ENCODE data around the gene KSR1. TPM values are rescaled to one million over a fixed set of nuclear protein-coding genes. Genes with fewer than 3 reads are reported as not detected.

The KSR1 gene
- total and polyA plus RNA-seq, 2 of the 4 experiments (the other 2 are of a cell fraction): 12.5 to 21.9 TPM

- Histone ChIP-seq H3K36me3 (ENCODE audit: control insufficient read depth, insufficient read depth, low read length) (no peaks in the 10 kb centered on the region), H3K18ac (ENCODE audit: low read depth, low read length) (no peak overlapping the region), H2BK120ac (ENCODE audit: low read depth, low read length) (no peak overlapping the region), H3K23ac (ENCODE audit: low read depth, low read length) (no peak overlapping the region), H3K4me3 (ENCODE audit: insufficient read depth, low read depth, low read length) (no peak overlapping the region), H4K5ac (ENCODE audit: low read depth, low read length) (no peak overlapping the region), H2BK15ac (ENCODE audit: low read depth, low read length) (no peak overlapping the region), H3K4me2 (ENCODE audit: low read depth, low read length) (no peak overlapping the region), H3K9ac (ENCODE audit: low read depth, low read length) (no peak overlapping the region), H4K8ac (ENCODE audit: low read depth in 2 of 2, low read length in 2 of 2) (no peak overlapping the region), H3K9me1 (ENCODE audit: insufficient read depth, low read length) (no peaks in the 10 kb centered on the region), H2AK5ac (ENCODE audit: low read depth, low read length) (no peak overlapping the region), H3K27ac (ENCODE audit: insufficient read depth, low read length) (no peak overlapping the region), H3K4me1 (ENCODE audit: control insufficient read depth, insufficient read depth, low read length) (peaks cover 4% of the 10 kb centered on the region; the same call in 1 of the 2 replicates), H2AK9ac (replicated peaks; ENCODE audit: low read depth, low read length, poor library complexity) (no peak overlapping the region), H3K79me1 (ENCODE audit: low read depth in 1 of 2, low read length in 2 of 2) (no peaks in the 10 kb centered on the region), H4K91ac (ENCODE audit: insufficient read depth, low read depth, low read length) (no peak overlapping the region), H3K27me3 (ENCODE audit: control insufficient read depth, insufficient read depth, low read length) (peaks cover 7% of the 10 kb centered on the region), H3K4ac (ENCODE audit: low read depth, low read length) (no peak overlapping the region), H4K20me1 (ENCODE audit: insufficient read depth, low read length) (no peaks in the 10 kb centered on the region; the same call in 1 of the 2 replicates), H2BK5ac (ENCODE audit: low read depth, low read length, poor library complexity, severe bottlenecking) (no peak overlapping the region), H2AFZ (replicated peaks; ENCODE audit: low read length, poor library complexity) (no peak overlapping the region), H2BK20ac (ENCODE audit: low read depth, low read length) (no peak overlapping the region), H3K9me3 (ENCODE audit: control insufficient read depth, insufficient read depth, low read length) (no peaks in the 10 kb centered on the region), H3K56ac (ENCODE audit: extremely low read depth, insufficient read depth, low read length) (no peak overlapping the region), H3K14ac (replicated peaks; ENCODE audit: low read depth, low read length) (no peak overlapping the region)
- no peak for ATAC-seq (ENCODE audit: low read depth)
- POLR2A ChIA-PET (ENCODE audit: unreplicated experiment): no interaction called here
- in situ Hi-C loops (cut with MboI; ENCODE audit: low sequenced_read_pairs): no loop called here
- no peak for DNase-seq
- intact Hi-C loops (cut with micrococcal nuclease): no loop called here
- no CpG with 5 or more reads among the region's 13 CpGs for WGBS, 2 experiments (ENCODE audit: extremely low coverage in 2 of 2, insufficient read length in 1 of 2)
- BruUV-seq (replicated peaks): no TSS peak
- TF ChIP-seq CTCF (conservative IDR thresholded peaks at IDR 0.05; ENCODE audit: low read depth, low read length) (no peak), RCOR1 (IDR thresholded peaks at IDR 0.05; ENCODE audit: insufficient replicate concordance, low read length) (no peak), ELK1 (IDR thresholded peaks at IDR 0.05; ENCODE audit: borderline replicate concordance, low read depth, low read length) (no peak), FOS (IDR thresholded peaks at IDR 0.05; ENCODE audit: low read depth, low read length) (no peak), CHD1 (IDR thresholded peaks at IDR 0.05; ENCODE audit: low read depth, low read length) (no peak), NFE2L2 (IDR thresholded peaks at IDR 0.05; ENCODE audit: low read depth, low read length) (no peak), MXI1 (IDR thresholded peaks at IDR 0.05; ENCODE audit: borderline replicate concordance, low read depth, low read length) (no peak), SMC3 (IDR thresholded peaks at IDR 0.05; ENCODE audit: low read depth, low read length) (no peak), POLR2A (IDR thresholded peaks at IDR 0.05; ENCODE audit: low read depth, low read length) (no peak), RFX5 (IDR thresholded peaks at IDR 0.05; ENCODE audit: low read depth, low read length) (no peak)
- dilution Hi-C loops (cut with HindIII; ENCODE audit: low sequenced_read_pairs, unreplicated experiment): no loop called here
- CTCF ChIA-PET: no interaction called here
These were observed 38.5 kb upstream of the KSR1 start for GRCh38 chr17:27417596-27418365.
